Natural killer cell (primary cell): ENCODE results near the gene JAK3. TPM values are rescaled to one million over a fixed set of nuclear protein-coding genes. Genes with fewer than 3 reads are reported as not detected.

Source experiments
- ATAC-seq, 3 donors: fragments of 150-1000 bp in 2 of 3; fragments of 200-7000 bp in 1 of 3; cut with Tn5 transposase; 1 replicate in 1 of 3; 2 replicates in 2 of 3; pipeline ENCODE4 v1.10.0; 2021; ENCODE audit warnings: mild to moderate bottlenecking in 2 of 3, moderate library complexity in 2 of 3
- DNase-seq, 2 donors: peaks; one replicate each; pipeline versions ENCODE4 v3.0.0 to v3.0.0-alpha.2; 2013 to 2021; ENCODE audit warnings: mixed read lengths in 1 of 2
- H3K27ac ChIP-seq: one replicate; pipeline ENCODE4 v1.5.1; 2013; ENCODE audit warnings: mild to moderate bottlenecking, low read length
- H3K27me3 ChIP-seq: one replicate; pipeline ENCODE4 v1.6.1; 2013; ENCODE audit warnings: low read length; ENCODE audit not compliant: control insufficient read depth, insufficient read depth
- H3K36me3 ChIP-seq: one replicate; pipeline ENCODE4 v1.6.1; 2013; ENCODE audit warnings: low read length; ENCODE audit not compliant: control insufficient read depth, insufficient read depth
- H3K4me1 ChIP-seq: one replicate; pipeline ENCODE4 v1.6.1; 2013; ENCODE audit warnings: low read length; ENCODE audit not compliant: control insufficient read depth, insufficient read depth
- H3K4me3 ChIP-seq: one replicate; pipeline ENCODE4 v1.5.1; 2013; ENCODE audit warnings: low read length
- H3K9me3 ChIP-seq: one replicate; pipeline ENCODE4 v1.6.1; 2013; ENCODE audit warnings: low read length; ENCODE audit not compliant: control insufficient read depth, insufficient read depth
- H3K27ac Mint-ChIP-seq, 2 donors: one replicate each; pipeline ENCODE4 v1.8.0; 2022; ENCODE audit warnings: mild to moderate bottlenecking in 2 of 2, mixed read lengths in 2 of 2, moderate library complexity in 1 of 2
- H3K27me3 Mint-ChIP-seq, 2 donors: one replicate each; pipeline ENCODE4 v1.8.0; 2022; ENCODE audit warnings: low read depth in 2 of 2, mixed read lengths in 2 of 2
- H3K36me3 Mint-ChIP-seq: one replicate; pipeline ENCODE4 v1.8.0; 2022; ENCODE audit warnings: mixed read lengths
- H3K4me1 Mint-ChIP-seq, 2 donors: one replicate each; pipeline ENCODE4 v1.8.0; 2022; ENCODE audit warnings: mixed read lengths in 2 of 2
- H3K4me3 Mint-ChIP-seq: one replicate; pipeline ENCODE4 v1.8.0; 2022; ENCODE audit warnings: mild to moderate bottlenecking, moderate library complexity, mixed read lengths
- H3K9me3 Mint-ChIP-seq, 2 donors: one replicate each; pipeline ENCODE4 v1.8.0; 2022; ENCODE audit warnings: mixed read lengths in 2 of 2
- WGBS: methylation state at CpG from one replicate; pipeline ENCODE4 v1.1.7; 2013; ENCODE audit warnings: missing lambda C conversion rate; ENCODE audit not compliant: insufficient coverage; 5-methylcytosine and 5-hydroxymethylcytosine counted together
- intact Hi-C: fragments of 100-400 bp; cut with micrococcal nuclease; formaldehyde crosslinking; loops from one replicate; pipeline ENCODE4 v1.14.2; 2022
- total RNA-seq, 4 donors: library from RNA; stranded (reverse); fragments of 120-200 nt in 1 of 4; gene quantifications; one replicate each; pipeline versions ENCODE4 v1.2.3 to v1.2.4, GENCODE V29; 2013 to 2022
- TF ChIP-seq, protein P1 (sequence below): fragments of 200-600 bp; IDR thresholded peaks from one replicate; pipeline ENCODE4 v1.8.0; 2022; ENCODE audit warnings: antibody characterized with exemption

JAK3 gene
- total RNA-seq, 3 donors from 2014 or later (not counting 1 experiment from before 2014, with no cell fraction given) = 72.1 to 105 (median 96.1) TPM

DNA sequence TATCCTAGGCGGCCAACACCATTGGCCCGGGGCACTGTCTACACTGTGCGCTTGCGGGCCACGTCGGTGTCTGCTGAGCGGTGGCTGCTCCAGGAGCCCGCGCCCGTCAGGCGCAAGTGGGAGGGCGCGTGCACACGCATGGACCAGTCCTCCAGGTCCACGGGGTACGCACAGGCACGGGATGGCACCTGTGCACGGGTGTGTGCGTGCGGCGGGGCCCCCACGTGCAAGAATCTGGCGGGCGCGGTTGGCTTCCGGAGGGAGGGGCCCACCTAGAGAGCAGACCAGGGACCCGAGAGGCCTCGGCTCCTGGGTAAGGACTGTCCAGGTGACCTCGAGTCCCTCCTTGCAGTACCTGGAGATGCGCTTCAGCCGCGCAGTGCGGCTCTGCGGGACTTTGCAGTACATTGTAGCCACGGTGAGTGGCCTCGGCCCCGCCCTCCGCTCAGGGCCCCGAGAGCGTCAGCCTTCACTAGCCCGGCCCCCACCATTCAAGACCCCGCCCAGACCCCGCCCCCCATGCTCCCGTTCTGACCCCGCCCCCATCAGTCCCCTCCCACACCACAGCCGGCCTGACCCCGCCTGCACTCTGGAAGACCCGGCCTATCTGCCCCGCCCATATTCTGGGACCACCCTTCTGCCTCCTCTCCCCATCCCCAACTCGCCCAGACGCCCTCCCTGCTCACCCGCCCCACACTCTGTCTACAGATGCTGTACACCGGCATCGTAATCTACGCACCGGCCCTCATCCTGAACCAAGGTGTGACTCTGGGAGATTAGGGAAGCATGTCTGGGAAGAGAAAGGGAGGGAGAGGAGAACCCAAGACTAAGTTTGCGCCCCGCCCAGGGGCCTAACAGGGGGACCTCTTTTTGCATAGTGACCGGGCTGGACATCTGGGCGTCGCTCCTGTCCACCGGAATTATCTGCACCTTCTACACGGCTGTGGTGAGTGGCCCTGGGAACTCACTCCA is 26.3 kb upstream of the JAK3 start:
- H3K4me3 ChIP-seq = no peak overlapping the region
- peak; percentile 25 to 84 for DNase-seq
- no peaks in the 10 kb centered on the region for H3K36me3 Mint-ChIP-seq
- no peaks in the 10 kb centered on the region for H3K36me3 ChIP-seq
- peak; percentile 69 to 85 (median 84) for ATAC-seq
- H3K9me3 ChIP-seq = no peaks in the 10 kb centered on the region
- peaks cover 29% of the 10 kb centered on the region for H3K4me1 ChIP-seq
- 15% methylated on average over 61 of the region's 63 CpGs for WGBS
- peaks cover 6 to 16% of the 10 kb centered on the region in 2 donors for H3K27me3 Mint-ChIP-seq
- peak overlapping the region; percentile 64 for H3K4me3 Mint-ChIP-seq
- H3K9me3 Mint-ChIP-seq = no peaks in the 10 kb centered on the region
- intact Hi-C loops = no loop called here
- TF ChIP-seq, protein P1, sequence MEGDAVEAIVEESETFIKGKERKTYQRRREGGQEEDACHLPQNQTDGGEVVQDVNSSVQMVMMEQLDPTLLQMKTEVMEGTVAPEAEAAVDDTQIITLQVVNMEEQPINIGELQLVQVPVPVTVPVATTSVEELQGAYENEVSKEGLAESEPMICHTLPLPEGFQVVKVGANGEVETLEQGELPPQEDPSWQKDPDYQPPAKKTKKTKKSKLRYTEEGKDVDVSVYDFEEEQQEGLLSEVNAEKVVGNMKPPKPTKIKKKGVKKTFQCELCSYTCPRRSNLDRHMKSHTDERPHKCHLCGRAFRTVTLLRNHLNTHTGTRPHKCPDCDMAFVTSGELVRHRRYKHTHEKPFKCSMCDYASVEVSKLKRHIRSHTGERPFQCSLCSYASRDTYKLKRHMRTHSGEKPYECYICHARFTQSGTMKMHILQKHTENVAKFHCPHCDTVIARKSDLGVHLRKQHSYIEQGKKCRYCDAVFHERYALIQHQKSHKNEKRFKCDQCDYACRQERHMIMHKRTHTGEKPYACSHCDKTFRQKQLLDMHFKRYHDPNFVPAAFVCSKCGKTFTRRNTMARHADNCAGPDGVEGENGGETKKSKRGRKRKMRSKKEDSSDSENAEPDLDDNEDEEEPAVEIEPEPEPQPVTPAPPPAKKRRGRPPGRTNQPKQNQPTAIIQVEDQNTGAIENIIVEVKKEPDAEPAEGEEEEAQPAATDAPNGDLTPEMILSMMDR = no peak
- H3K27ac Mint-ChIP-seq = no peak overlapping the region
- peaks cover 18% of the 10 kb centered on the region for H3K27me3 ChIP-seq
- peaks cover 0 to 19% of the 10 kb centered on the region in 2 donors for H3K4me1 Mint-ChIP-seq
- no peak overlapping the region for H3K27ac ChIP-seq

DNA sequence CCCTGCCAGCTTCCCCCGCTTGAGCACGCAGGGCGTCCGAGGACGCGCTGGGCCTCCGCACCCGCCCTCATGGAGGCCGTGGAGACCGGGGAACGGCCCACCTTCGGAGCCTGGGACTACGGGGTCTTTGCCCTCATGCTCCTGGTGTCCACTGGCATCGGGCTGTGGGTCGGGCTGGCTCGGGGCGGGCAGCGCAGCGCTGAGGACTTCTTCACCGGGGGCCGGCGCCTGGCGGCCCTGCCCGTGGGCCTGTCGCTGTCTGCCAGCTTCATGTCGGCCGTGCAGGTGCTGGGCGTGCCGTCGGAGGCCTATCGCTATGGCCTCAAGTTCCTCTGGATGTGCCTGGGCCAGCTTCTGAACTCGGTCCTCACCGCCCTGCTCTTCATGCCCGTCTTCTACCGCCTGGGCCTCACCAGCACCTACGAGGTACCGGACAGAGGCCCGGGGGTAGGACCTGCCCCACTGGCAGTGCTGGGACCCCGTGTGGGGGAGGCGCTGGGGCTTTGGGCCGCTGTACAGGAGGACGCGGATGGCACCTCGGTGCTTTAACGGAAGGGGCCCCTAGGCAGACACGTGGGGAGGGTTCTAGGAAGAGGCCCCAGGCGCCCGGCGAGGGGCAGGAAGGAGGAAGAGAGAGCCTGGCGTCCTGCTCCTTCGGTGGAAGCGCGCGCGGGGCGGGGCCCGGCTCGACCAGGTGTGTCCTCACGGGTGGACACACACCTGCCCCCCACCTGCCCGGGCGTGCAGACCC is 24.6 kb upstream of the JAK3 start:
- DNase-seq = peak; percentile 28 to 55
- ATAC-seq = peak; percentile 20 to 37 (median 33)
- Mint-ChIP-seq H3K36me3 (no peaks in the 10 kb centered on the region), H3K27me3 (peaks cover 6 to 19% of the 10 kb centered on the region in 2 donors), H3K9me3 (no peaks in the 10 kb centered on the region), H3K4me3 (peak overlapping the region; percentile 64), H3K4me1 (peaks cover 0 to 19% of the 10 kb centered on the region in 2 donors), H3K27ac (no peak overlapping the region)
- no peak overlapping the region for H3K27ac ChIP-seq
- no peaks in the 10 kb centered on the region for H3K9me3 ChIP-seq
- no peaks in the 10 kb centered on the region for H3K36me3 ChIP-seq
- WGBS = 3% methylated on average over 61 of the region's 61 CpGs
- TF ChIP-seq, protein P1 = no peak
- intact Hi-C loops = no loop called here
- H3K4me3 ChIP-seq = peak overlapping the region; percentile 6
- H3K4me1 ChIP-seq = peaks cover 29% of the 10 kb centered on the region
- peaks cover 18% of the 10 kb centered on the region for H3K27me3 ChIP-seq

DNA sequence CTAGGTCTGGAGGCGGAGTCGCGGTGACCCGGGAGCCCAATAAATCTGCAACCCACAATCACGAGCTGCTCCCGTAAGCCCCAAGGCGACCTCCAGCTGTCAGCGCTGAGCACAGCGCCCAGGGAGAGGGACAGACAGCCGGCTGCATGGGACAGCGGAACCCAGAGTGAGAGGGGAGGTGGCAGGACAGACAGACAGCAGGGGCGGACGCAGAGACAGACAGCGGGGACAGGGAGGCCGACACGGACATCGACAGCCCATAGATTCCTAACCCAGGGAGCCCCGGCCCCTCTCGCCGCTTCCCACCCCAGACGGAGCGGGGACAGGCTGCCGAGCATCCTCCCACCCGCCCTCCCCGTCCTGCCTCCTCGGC is 24.1 kb upstream of the JAK3 start, which contains the start of gene SLC5A5:
Gene SLC5A5, plus strand, starts transcription at position 68 of the 373 bp plus-strand sequence. CDS start 375 bp downstream, outside the sequence.
- peak within 1 kb of the TSS; percentile 73 for H3K4me3 Mint-ChIP-seq
- Histone ChIP-seq H3K9me3 (no peaks in the 10 kb centered on the region), H3K4me1 (peaks cover 29% of the 10 kb centered on the region), H3K27ac (no peak within 1 kb of the TSS), H3K36me3 (no peaks in the 10 kb centered on the region), H3K4me3 (peak within 1 kb of the TSS; percentile 6), H3K27me3 (peaks cover 18% of the 10 kb centered on the region)
- H3K27me3 Mint-ChIP-seq = peaks cover 6 to 19% of the 10 kb centered on the region in 2 donors
- peaks cover 0 to 19% of the 10 kb centered on the region in 2 donors for H3K4me1 Mint-ChIP-seq
- peak in 1 of 2 donors; percentile 50 for DNase-seq
- TF ChIP-seq, protein P1 = no peak
- H3K9me3 Mint-ChIP-seq = no peaks in the 10 kb centered on the region
- intact Hi-C loops = no loop called here
- no peaks in the 10 kb centered on the region for H3K36me3 Mint-ChIP-seq
- WGBS = 3% methylated on average over 25 of the region's 26 CpGs
- no peak within 1 kb of the TSS for H3K27ac Mint-ChIP-seq
- ATAC-seq = peak in 2 of 3 donors; percentile 9 to 21
